ENCODE data around the gene OR6C2.
"Not testable (repeated sequence)": the region's sequence is repeated elsewhere in the genome, so short reads cannot be mapped to it uniquely, and the experiment has no call there.

The OR6C2 gene

GRCh38 chr12:55443776-55444175 is at the start of gene OR6C2:
OR6C2 (plus strand) TSS chr12:55444076; CDS start chr12:55452214, 8,138 bp downstream.
- DNase-seq = no peak

- DNase-seq = no peak
Measured at GRCh38 chr12:55396326-55396725, 47.5 kb upstream of the OR6C2 start.

GRCh38 chr12:55400229-55400628 is 43.6 kb upstream of the OR6C2 start, which contains the start of gene OR6C65:
OR6C65 (plus strand) TSS chr12:55400529; CDS start chr12:55400529, 0 bp downstream.
- DNase-seq = no peak

GRCh38 chr12:55407866-55408265 is 36.0 kb upstream of the OR6C2 start:
- DNase-seq = no peak

- DNase-seq = not testable (repeated sequence)
Measured at GRCh38 chr12:55409133-55409532, 34.7 kb upstream of the OR6C2 start.

GRCh38 chr12:55412138-55412537 is 31.7 kb upstream of the OR6C2 start:
- DNase-seq = not testable (repeated sequence)

- not testable (repeated sequence) for DNase-seq
Measured at GRCh38 chr12:55413498-55414388, 30.1 kb upstream of the OR6C2 start.

GRCh38 chr12:55414396-55414823 is 29.5 kb upstream of the OR6C2 start:
- not testable (repeated sequence) for DNase-seq

- not testable (repeated sequence) for DNase-seq
Measured at GRCh38 chr12:55414889-55415288, 29.0 kb upstream of the OR6C2 start.

GRCh38 chr12:55416961-55417360 is 26.9 kb upstream of the OR6C2 start:
- no peak for DNase-seq

- no peak for DNase-seq
Measured at GRCh38 chr12:55420307-55420962, 23.4 kb upstream of the OR6C2 start.

- no peak for DNase-seq
Measured at GRCh38 chr12:55425954-55426353, 17.9 kb upstream of the OR6C2 start, which contains the start of gene OR6C76. OR6C76 (plus strand) TSS chr12:55426254; CDS start chr12:55426254, 0 bp downstream.

GRCh38 chr12:55428331-55429243 is 15.3 kb upstream of the OR6C2 start:
- DNase-seq = no peak

GRCh38 chr12:55441233-55441632 is 2.6 kb upstream of the OR6C2 start:
- not testable (repeated sequence) for DNase-seq

- no peak for DNase-seq
Measured at GRCh38 chr12:55445357-55445756, 1.5 kb downstream of the OR6C2 start.

GRCh38 chr12:55446326-55446725 is 2.5 kb downstream of the OR6C2 start:
- DNase-seq = no peak

GRCh38 chr12:55448825-55449224 is 4.9 kb downstream of the OR6C2 start:
- DNase-seq = no peak

GRCh38 chr12:55464926-55465325 is 21.1 kb downstream of the OR6C2 start:
- DNase-seq = not testable (repeated sequence)

- DNase-seq = no peak
Measured at GRCh38 chr12:55467836-55468235, 24.0 kb downstream of the OR6C2 start.

GRCh38 chr12:55469291-55469690 is 25.4 kb downstream of the OR6C2 start:
- no peak for DNase-seq

GRCh38 chr12:55470088-55470829 is 26.4 kb downstream of the OR6C2 start, which contains the start of gene OR6C70:
OR6C70 (minus strand) TSS chr12:55470138; CDS start chr12:55470138, 0 bp downstream.
- DNase-seq = no peak

GRCh38 chr12:55472264-55472663 is 28.4 kb downstream of the OR6C2 start:
- DNase-seq = no peak

All from activated CD4-positive, alpha-beta T cell treated with anti-CD3 and anti-CD28 coated beads, Interleukin-2, amount 50 U/mL, for 1 hour (primary cell).